ENCODE measurements around the gene ID3. TPM values are rescaled to one million over a fixed set of nuclear protein-coding genes. Genes with fewer than 3 reads are reported as not detected.

The ID3 gene
- polyA plus RNA-seq, 1 of the 3 experiments (the other 2 are of a cell fraction) = 504 TPM

DNA sequence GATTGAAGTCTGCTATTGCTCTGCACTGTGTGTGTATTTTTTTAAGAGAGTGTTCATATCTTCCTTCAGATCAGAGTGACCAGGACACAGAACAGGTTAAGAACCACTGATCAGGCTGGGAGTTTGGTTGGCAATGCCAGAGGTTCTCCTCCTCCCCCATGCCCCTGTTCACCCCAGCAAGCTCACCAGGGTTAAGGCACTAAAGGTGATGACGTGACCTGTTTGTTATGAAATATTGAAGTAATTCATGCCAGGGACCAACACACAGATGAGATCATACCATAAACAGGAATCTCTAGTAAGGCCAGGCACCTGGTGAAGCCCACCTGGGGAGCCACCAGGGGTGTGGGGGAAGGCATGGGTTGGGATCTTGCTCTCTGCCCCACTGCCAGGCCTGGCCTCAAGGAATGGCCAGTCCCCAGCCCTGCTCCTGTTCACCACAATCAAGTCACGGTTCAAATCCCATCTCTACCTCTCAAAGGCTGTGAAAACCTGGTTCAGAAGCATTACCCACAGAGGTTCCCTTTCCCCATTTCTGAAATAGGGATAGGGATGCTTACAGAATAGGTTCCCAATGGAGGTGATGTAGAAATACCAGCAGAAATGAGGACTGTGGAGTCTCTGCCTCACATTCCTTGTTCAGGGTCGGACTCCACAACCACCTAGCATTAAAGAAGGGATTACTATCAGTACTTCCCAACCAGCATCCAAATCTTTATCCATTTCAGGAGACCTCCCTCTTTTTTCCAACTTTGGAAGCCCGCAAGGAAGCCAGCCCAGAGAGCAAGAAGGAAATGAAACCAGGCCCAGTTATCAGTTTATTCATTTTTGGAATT, 2.4 kb downstream of the ID3 start:
- peak overlapping the region; percentile 93 for H3K4me2 ChIP-seq
- ChIA-PET POLR2A (interaction anchor here (1.0 to 1.3 kb wide), 2 partner anchors 63 to 76 kb away, joined by 3 to 4 read pairs; no protein-coding TSS in a partner anchor), CTCF (interaction anchor here (1.3 to 18.2 kb wide), 9 partner anchors 8 to 135 kb away, joined by 3 to 708 read pairs (median 7); partner anchors contain the start of gene RPL11)
- peak overlapping the region; percentile 99 for H3K9ac ChIP-seq
- H3K27me3 ChIP-seq (ENCODE audit: insufficient read depth) = no peaks in the 10 kb centered on the region
- H3F3A ChIP-seq (replicated peaks; ENCODE audit: insufficient read depth) = peaks cover 67% of the 10 kb centered on the region
- no peak overlapping the region for H2AFZ ChIP-seq (ENCODE audit: low read depth)
- no peak for DNase-seq
- peaks cover 2 to 23% of the 10 kb centered on the region in 2 experiments for H3K36me3 ChIP-seq (replicated peaks in 1 of 2; ENCODE audit: control insufficient read depth in 1 of 2, insufficient read depth in 2 of 2, low read length in 1 of 2)
- peak; percentile 50 for TF ChIP-seq TCF12 (IDR thresholded peaks at IDR 0.05)
- TF ChIP-seq JUND (IDR thresholded peaks at IDR 0.05) = peak; percentile 4; the same call in 1 of the 2 replicates
- TF ChIP-seq USF2 (IDR thresholded peaks at IDR 0.05; ENCODE audit: borderline replicate concordance, low read depth, low read length) = no peak
- no peak for TF ChIP-seq FOXM1 (IDR thresholded peaks at IDR 0.05; ENCODE audit: low read depth)
- TF ChIP-seq EP300 (IDR thresholded peaks at IDR 0.05; ENCODE audit: borderline replicate concordance in 1 of 2, low read depth in 1 of 2, low read length in 1 of 2) = 0 out of 4 replicates have a peak, but pooled peaks of 1 of the 2 experiments have one; percentile 3
- no peak for TF ChIP-seq YY1 (IDR thresholded peaks at IDR 0.05; ENCODE audit: low read depth)
- TF ChIP-seq SMC3 (IDR thresholded peaks at IDR 0.05; ENCODE audit: low read depth, low read length) = no peak
- TF ChIP-seq CHD2 (IDR thresholded peaks at IDR 0.05; ENCODE audit: low read length, partially characterized antibody) = no peak
- TF ChIP-seq FOSL2 (IDR thresholded peaks at IDR 0.05; ENCODE audit: borderline replicate concordance, low read depth) = no peak
- TF ChIP-seq POLR2AphosphoS5 (IDR thresholded peaks at IDR 0.05; ENCODE audit: low read depth, low read length) = peak; percentile 43
- TF ChIP-seq, protein P1, sequence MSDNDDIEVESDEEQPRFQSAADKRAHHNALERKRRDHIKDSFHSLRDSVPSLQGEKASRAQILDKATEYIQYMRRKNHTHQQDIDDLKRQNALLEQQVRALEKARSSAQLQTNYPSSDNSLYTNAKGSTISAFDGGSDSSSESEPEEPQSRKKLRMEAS (IDR thresholded peaks at IDR 0.05; ENCODE audit: low read depth) = peak; percentile 1; the same call in 1 of the 2 replicates
- TF ChIP-seq SIN3A (IDR thresholded peaks at IDR 0.05; ENCODE audit: borderline replicate concordance, low read depth, low read length) = 0 out of 2 replicates have a peak, but pooled peaks have one; percentile 13
- no peak for TF ChIP-seq RXRA (IDR thresholded peaks at IDR 0.05; ENCODE audit: borderline replicate concordance, low read depth)
- no peaks in the 10 kb centered on the region for H3K9me2 ChIP-seq
- peaks cover 41% of the 10 kb centered on the region for H3K79me2 ChIP-seq (ENCODE audit: insufficient read depth)
- peak overlapping the region; percentile 98 to 100 for H3K27ac ChIP-seq (ENCODE audit: low read depth in 2 of 2, low read length in 1 of 2)
- 47% methylated on average over 4 of the region's 4 CpGs for WGBS (ENCODE audit: low lambda C conversion rate)
- H3K9me3 ChIP-seq = no peaks in the 10 kb centered on the region
- peaks cover 30% of the 10 kb centered on the region for H4K20me1 ChIP-seq (ENCODE audit: insufficient read depth)
- H3K4me1 ChIP-seq (ENCODE audit: control insufficient read depth in 1 of 2, insufficient read depth in 2 of 2, low read depth in 1 of 2, low read length in 1 of 2) = peaks cover 53 to 81% of the 10 kb centered on the region in 2 experiments
- peak overlapping the region; percentile 88 to 92 for H3K4me3 ChIP-seq (ENCODE audit: low read depth in 2 of 2, low read length in 1 of 2)

- peak overlapping the region; percentile 98 to 100 for H3K27ac ChIP-seq (ENCODE audit: low read depth in 2 of 2, low read length in 1 of 2)
- H3K4me3 ChIP-seq (ENCODE audit: low read depth in 2 of 2, low read length in 1 of 2) = peak overlapping the region in 1 of 2 experiments; percentile 92; a peak in 2 of 4 replicates
- H3K79me2 ChIP-seq (ENCODE audit: insufficient read depth) = peaks cover 38% of the 10 kb centered on the region
- no peaks in the 10 kb centered on the region for H3K9me2 ChIP-seq
- peaks cover 46 to 81% of the 10 kb centered on the region in 2 experiments for H3K4me1 ChIP-seq (ENCODE audit: control insufficient read depth in 1 of 2, insufficient read depth in 2 of 2, low read depth in 1 of 2, low read length in 1 of 2)
- H3K36me3 ChIP-seq (replicated peaks in 1 of 2; ENCODE audit: control insufficient read depth in 1 of 2, insufficient read depth in 2 of 2, low read length in 1 of 2) = peaks cover 2 to 23% of the 10 kb centered on the region in 2 experiments
- H3F3A ChIP-seq (replicated peaks; ENCODE audit: insufficient read depth) = peaks cover 59% of the 10 kb centered on the region
- H3K9me3 ChIP-seq = no peaks in the 10 kb centered on the region
- peaks cover 30% of the 10 kb centered on the region for H4K20me1 ChIP-seq (ENCODE audit: insufficient read depth)
- ChIA-PET CTCF (interaction anchor here (0.8 to 18.2 kb wide), 7 partner anchors 9 to 136 kb away, joined by 3 to 708 read pairs (median 6); partner anchors contain the start of gene RPL11), POLR2A (interaction anchor here (1.0 to 1.8 kb wide), 3 partner anchors 25 to 79 kb away, joined by 3 to 9 read pairs (median 8); no protein-coding TSS in a partner anchor)
- H2AFZ ChIP-seq (ENCODE audit: low read depth) = no peak overlapping the region
- peak overlapping the region; percentile 99 for H3K9ac ChIP-seq
- no peaks in the 10 kb centered on the region for H3K27me3 ChIP-seq (ENCODE audit: insufficient read depth)
- H3K4me2 ChIP-seq = peak overlapping the region; percentile 93
- WGBS (ENCODE audit: low lambda C conversion rate) = 13% methylated on average over 9 of the region's 9 CpGs
- DNase-seq = no peak
- no peak for TF ChIP-seq GATA2 (CRISPR knock-in tag; IDR thresholded peaks at IDR 0.05)
- no peak for TF ChIP-seq YY1 (IDR thresholded peaks at IDR 0.05; ENCODE audit: low read depth)
- TF ChIP-seq, protein P2, sequence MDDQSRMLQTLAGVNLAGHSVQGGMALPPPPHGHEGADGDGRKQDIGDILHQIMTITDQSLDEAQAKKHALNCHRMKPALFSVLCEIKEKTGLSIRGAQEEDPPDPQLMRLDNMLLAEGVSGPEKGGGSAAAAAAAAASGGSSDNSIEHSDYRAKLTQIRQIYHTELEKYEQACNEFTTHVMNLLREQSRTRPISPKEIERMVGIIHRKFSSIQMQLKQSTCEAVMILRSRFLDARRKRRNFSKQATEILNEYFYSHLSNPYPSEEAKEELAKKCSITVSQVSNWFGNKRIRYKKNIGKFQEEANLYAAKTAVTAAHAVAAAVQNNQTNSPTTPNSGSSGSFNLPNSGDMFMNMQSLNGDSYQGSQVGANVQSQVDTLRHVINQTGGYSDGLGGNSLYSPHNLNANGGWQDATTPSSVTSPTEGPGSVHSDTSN (IDR thresholded peaks at IDR 0.05) = no peak; the same call in 1 of the 2 replicates
- peak; percentile 44; the same call in 1 of the 2 replicates for TF ChIP-seq POLR2AphosphoS5 (IDR thresholded peaks at IDR 0.05; ENCODE audit: low read depth, low read length)
- TF ChIP-seq REST (IDR thresholded peaks at IDR 0.05; ENCODE audit: low read depth, low read length) = peak; percentile 79
- TF ChIP-seq USF1 (IDR thresholded peaks at IDR 0.05; ENCODE audit: borderline replicate concordance, low read depth) = no peak
Measured at GRCh38 chr1:23555986-23556634, 3.2 kb downstream of the ID3 start.
